Measurements from ENCODE around the gene GSN. TPM values are rescaled to one million over a fixed set of nuclear protein-coding genes. Genes with fewer than 3 reads are reported as not detected.

The GSN gene
- total RNA-seq, 2 donors from 2014 or later: 3.5 to 5.8 TPM

- ATAC-seq (no peak), DNase-seq (ENCODE audit: low spot score in 2 of 2) (no peak)
- peaks cover 0 to 22% of the 10 kb centered on the region in 2 donors for H3K36me3 Mint-ChIP-seq
- no peak overlapping the region for H3K27ac Mint-ChIP-seq
- H3K9me3 Mint-ChIP-seq: no peaks in the 10 kb centered on the region
Measured at GRCh38 chr9:121336665-121337064, 68.7 kb downstream of the GSN start.

- DNase-seq (ENCODE audit: low spot score in 2 of 2): no peak
- no peak for ATAC-seq
- no peak overlapping the region for H3K27ac Mint-ChIP-seq
- no peaks in the 10 kb centered on the region for H3K9me3 Mint-ChIP-seq
- peaks cover 0 to 22% of the 10 kb centered on the region in 2 donors for H3K36me3 Mint-ChIP-seq
Measured at GRCh38 chr9:121339437-121339836, 71.5 kb downstream of the GSN start.

GRCh38 chr9:121340676-121341392 is 72.9 kb downstream of the GSN start:
- Mint-ChIP-seq H3K9me3 (no peaks in the 10 kb centered on the region), H3K27ac (no peak overlapping the region), H3K36me3 (peaks cover 0 to 22% of the 10 kb centered on the region in 2 donors)
- no peak for DNase-seq (ENCODE audit: low spot score in 2 of 2)
- peak in 1 of 2 donors; percentile 72 for ATAC-seq

DNA sequence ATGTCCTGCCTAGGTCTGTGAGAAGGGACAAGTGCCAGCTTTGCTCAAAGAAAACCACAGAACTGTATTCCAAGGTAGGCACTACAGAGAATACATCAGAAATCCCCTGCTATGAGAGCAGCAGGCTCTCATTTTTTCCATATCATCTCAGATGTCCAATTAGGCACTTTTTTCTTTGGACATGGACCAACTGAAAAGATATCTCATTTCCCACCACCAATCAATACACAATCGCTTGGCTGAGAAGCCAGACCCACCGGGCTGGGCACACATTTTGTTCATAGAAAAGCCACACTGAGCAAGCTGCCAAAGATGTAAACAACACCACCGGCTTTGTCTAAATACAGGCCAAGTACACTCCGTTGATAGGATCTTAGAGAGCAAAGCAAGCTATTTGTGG is 76.2 kb downstream of the GSN start:
- no peak for ATAC-seq
- no peaks in the 10 kb centered on the region for H3K9me3 Mint-ChIP-seq
- DNase-seq (ENCODE audit: low spot score in 2 of 2): no peak
- H3K27ac Mint-ChIP-seq: no peak overlapping the region
- H3K36me3 Mint-ChIP-seq: peaks cover 0 to 7% of the 10 kb centered on the region in 2 donors

GRCh38 chr9:121345070-121345469 is 77.1 kb downstream of the GSN start:
- no peak for ATAC-seq
- no peak for DNase-seq (ENCODE audit: low spot score in 2 of 2)
- Mint-ChIP-seq H3K9me3 (no peaks in the 10 kb centered on the region), H3K36me3 (peaks cover 0 to 7% of the 10 kb centered on the region in 2 donors), H3K27ac (no peak overlapping the region)

DNA sequence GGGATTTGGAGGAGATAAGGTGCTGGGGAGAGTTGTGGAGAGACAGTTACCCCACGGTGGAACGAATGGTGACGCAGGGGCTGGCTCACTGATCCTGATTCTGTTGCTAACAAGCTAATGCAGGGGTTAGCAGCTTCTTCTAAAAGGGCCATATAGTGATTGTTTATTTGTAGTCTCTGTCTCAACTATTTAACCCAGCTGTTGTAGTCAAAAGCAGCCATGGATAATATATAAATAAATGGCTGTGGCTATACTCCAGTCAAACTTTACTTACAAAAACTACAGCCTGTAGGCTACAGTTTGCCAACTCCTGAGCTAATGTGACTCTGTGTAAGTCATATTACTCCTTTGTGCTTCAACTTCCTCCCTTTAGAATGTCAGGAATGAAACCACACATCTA is 80.3 kb downstream of the GSN start:
- ATAC-seq: no peak

GRCh38 chr9:121349009-121349408 is 81.0 kb downstream of the GSN start:
- DNase-seq (ENCODE audit: low spot score in 2 of 2) (no peak), ATAC-seq (no peak)
- Mint-ChIP-seq H3K9me3 (no peaks in the 10 kb centered on the region), H3K36me3 (peaks cover 7 to 12% of the 10 kb centered on the region in 2 donors), H3K27ac (no peak overlapping the region)

More for the DNA sequence above, 80.3 kb downstream of the GSN start:
- Mint-ChIP-seq H3K36me3 (peaks cover 4 to 7% of the 10 kb centered on the region in 2 donors), H3K9me3 (no peaks in the 10 kb centered on the region), H3K27ac (no peak overlapping the region)
- DNase-seq (ENCODE audit: low spot score in 2 of 2): no peak

- DNase-seq (ENCODE audit: low spot score in 2 of 2) (no peak), ATAC-seq (no peak)
- no peak overlapping the region for H3K27ac Mint-ChIP-seq
- H3K9me3 Mint-ChIP-seq: no peaks in the 10 kb centered on the region
- H3K36me3 Mint-ChIP-seq: peaks cover 7 to 15% of the 10 kb centered on the region in 2 donors
Measured at GRCh38 chr9:121350036-121350435, 82.1 kb downstream of the GSN start.

- no peak for DNase-seq (ENCODE audit: low spot score in 2 of 2)
- H3K9me3 Mint-ChIP-seq: no peaks in the 10 kb centered on the region
- peaks cover 7 to 15% of the 10 kb centered on the region in 2 donors for H3K36me3 Mint-ChIP-seq
- no peak for ATAC-seq
- H3K27ac Mint-ChIP-seq: no peak overlapping the region
Measured at GRCh38 chr9:121350993-121351561, 83.1 kb downstream of the GSN start.

DNA sequence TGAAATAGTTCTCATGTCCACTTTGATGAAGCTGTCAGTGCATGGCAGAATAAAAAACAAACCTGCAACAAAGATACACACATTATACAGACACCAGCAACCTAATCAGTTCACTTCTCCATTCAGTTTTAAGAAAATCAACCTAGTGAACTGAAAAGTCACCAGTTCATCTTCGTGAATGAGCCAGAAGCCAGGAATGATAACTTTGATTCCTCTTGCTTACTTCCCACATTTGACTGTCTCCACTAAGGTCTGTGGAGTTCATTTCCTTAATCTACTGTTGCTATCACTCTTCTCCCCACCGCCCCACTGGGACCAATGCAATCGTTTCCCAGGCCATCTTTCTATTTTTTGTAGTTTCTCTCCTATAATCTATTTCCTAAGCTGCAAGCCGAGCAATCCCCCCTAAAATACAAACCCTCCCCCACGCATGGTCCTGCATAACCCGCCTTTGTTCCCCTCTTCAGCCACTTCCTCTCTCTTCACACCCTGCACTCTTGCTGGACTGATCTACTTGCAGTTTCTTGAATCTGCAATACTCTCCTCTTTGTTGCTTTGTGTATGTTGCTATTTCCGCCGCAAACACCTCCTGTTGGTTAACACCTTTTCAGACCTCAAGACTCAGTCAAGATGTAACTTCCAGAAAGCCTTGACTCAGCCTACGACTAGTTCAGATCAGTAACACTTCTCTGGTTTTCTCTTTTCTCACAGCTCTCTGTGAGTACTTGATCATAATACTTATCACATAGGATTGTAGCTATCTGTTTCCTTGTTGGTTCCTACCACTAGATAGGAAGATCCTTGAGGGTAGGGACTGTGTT is 85.5 kb downstream of the GSN start:
- H3K27ac Mint-ChIP-seq: peak overlapping the region; percentile 0 to 40
- H3K36me3 Mint-ChIP-seq: peaks cover 0 to 15% of the 10 kb centered on the region in 2 donors
- peak; percentile 97 to 98 for ATAC-seq
- H3K9me3 Mint-ChIP-seq: no peaks in the 10 kb centered on the region
- peak in 1 of 2 donors; percentile 33 for DNase-seq (ENCODE audit: low spot score in 2 of 2)

- DNase-seq (ENCODE audit: low spot score in 2 of 2): no peak
- Mint-ChIP-seq H3K36me3 (peaks cover 0 to 15% of the 10 kb centered on the region in 2 donors), H3K9me3 (no peaks in the 10 kb centered on the region), H3K27ac (peak overlapping the region in 1 of 2 donors; percentile 0)
- ATAC-seq: peak; percentile 10 to 19
Measured at GRCh38 chr9:121354141-121354540, 86.2 kb downstream of the GSN start.

DNA sequence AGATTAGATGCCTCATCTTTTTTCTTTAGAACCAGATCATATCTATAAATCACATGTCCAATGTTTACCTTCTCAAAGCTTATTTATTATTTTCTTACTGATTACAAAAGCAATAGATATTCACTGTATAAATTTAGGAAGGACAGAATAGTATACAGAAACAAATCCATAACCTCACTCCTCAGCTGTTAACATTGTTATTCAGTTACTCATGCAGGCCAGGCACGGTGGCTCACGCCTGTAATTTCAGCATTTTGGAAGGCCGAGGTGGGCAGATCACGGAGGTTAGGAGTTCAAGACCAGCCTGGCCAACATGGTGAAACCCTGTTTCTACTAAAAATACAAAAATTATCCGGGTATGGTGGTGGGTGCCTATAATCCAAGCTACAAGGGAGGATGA is 86.8 kb downstream of the GSN start:
- Mint-ChIP-seq H3K9me3 (no peaks in the 10 kb centered on the region), H3K36me3 (peaks cover 0 to 15% of the 10 kb centered on the region in 2 donors), H3K27ac (no peak overlapping the region)
- DNase-seq (ENCODE audit: low spot score in 2 of 2) (no peak), ATAC-seq (no peak)

DNA sequence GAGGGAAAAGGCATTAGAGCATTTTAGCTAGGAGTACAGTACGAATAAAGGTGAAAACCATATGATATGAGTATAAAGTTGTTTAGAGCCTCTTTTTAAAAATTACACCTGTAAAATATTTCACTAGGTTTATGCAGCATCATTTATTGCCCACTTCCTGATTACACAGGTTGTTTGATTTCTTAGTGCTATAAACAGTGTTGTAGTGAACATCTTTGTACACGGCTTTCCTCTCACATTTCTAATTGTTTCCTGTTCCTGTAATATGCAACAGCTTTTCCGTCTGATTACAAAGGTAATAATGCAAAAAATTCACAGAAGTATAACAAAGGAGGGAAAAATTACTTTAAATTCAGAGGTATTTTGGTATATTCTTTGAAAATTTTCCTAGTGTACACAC is 89.0 kb downstream of the GSN start:
- ATAC-seq: no peak
- DNase-seq (ENCODE audit: low spot score in 2 of 2): no peak
- peaks cover 0 to 15% of the 10 kb centered on the region in 2 donors for H3K36me3 Mint-ChIP-seq
- H3K9me3 Mint-ChIP-seq: no peaks in the 10 kb centered on the region
- H3K27ac Mint-ChIP-seq: no peak overlapping the region

DNA sequence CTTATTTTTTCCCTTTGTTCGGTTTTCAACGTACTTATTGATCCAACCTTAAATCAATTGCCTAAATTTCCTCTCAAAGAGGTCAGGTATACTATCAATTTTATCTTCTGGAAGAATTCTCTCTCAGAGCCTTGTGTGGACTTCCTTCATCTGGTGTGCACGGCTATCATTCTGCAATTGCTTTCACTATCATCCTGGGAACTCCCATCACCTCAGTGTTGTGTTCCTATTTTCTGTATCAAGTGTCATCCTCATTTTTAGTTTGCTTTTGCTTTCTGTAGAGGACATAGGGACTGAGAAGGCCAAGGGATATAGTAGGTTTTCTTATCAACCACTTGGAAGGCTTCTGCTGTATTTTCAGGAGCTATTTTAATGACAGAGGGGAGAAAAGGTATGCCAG is 90.8 kb downstream of the GSN start:
- no peaks in the 10 kb centered on the region for H3K9me3 Mint-ChIP-seq
- ATAC-seq: peak in 1 of 2 donors; percentile 34
- peak overlapping the region in 1 of 2 donors; percentile 9 for H3K27ac Mint-ChIP-seq
- peaks cover 0 to 6% of the 10 kb centered on the region in 2 donors for H3K36me3 Mint-ChIP-seq
- no peak for DNase-seq (ENCODE audit: low spot score in 2 of 2)

DNA sequence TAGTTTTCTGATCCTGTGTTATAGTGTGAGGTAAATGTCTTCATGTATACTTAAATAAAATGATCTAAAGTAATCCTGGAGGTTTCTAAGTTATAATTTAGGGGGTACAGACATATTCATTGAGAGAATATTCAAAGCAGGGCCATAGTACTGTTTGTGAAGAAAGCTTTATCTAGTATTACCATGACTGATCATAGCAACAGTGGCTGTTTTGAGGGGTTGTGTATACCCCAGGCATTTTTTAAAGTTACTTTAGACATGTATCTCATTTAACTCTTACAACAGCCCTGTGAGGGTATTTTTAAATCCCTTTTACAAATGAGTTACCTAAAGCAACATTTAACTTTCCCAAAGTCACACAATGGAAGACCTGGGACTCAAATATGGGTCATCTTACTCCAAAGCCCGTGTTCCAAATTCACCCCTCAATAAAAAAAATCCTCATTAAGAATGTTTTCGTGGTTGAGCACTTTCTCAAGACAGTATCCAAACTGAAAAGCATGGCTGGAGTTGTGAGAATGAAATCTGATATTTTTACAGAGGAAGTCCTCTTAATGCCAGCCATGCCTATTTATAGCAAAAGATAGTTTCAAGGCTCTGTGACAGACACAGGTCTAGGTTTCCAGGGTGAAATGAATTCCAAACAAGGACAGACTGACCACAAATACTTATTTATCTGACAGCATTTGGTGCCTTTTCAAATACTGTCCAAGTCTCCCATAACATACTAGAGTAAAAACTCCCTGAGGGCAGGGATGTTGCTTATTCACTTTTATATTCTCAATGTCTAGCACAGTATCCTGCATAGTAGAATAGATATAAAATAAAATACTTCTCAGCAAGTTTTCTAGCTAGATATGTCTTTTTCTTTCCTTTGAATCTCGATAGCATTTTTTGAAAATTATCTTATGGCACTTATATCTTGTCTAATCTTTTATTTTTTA is 91.7 kb downstream of the GSN start:
- H3K36me3 Mint-ChIP-seq: no peaks in the 10 kb centered on the region
- H3K9me3 Mint-ChIP-seq: no peaks in the 10 kb centered on the region
- H3K27ac Mint-ChIP-seq: peak overlapping the region in 1 of 2 donors; percentile 39
- ATAC-seq (peak in 1 of 2 donors; percentile 38), DNase-seq (ENCODE audit: low spot score in 2 of 2) (no peak)

All from activated naive CD4-positive, alpha-beta T cell treated with anti-CD3 and anti-CD28 coated beads, Interleukin-2, amount 50 U/mL, for 72 hours (primary cell).